B cell (primary cell): ENCODE results near the gene TECTA.

Source experiments
- CTCF ChIP-seq: fragments of 200-600 bp; IDR thresholded peaks from one replicate; pipeline ENCODE4 v1.8.0; 2022; ENCODE audit warnings: antibody characterized with exemption, mild to moderate bottlenecking
- EZH2 ChIP-seq: IDR thresholded peaks from 2 replicates; pipeline ENCODE4 v1.6.1; 2012; ENCODE audit warnings: borderline replicate concordance, low read depth, mild to moderate bottlenecking, moderate library complexity, low read length; ENCODE audit not compliant: insufficient read depth, poor library complexity, severe bottlenecking

- TF ChIP-seq CTCF: no peak
- no peak for TF ChIP-seq EZH2
Measured at GRCh38 chr11:121144723-121145122, 43.7 kb downstream of the TECTA start.
